Trophoblast cell (in vitro differentiated cells and primary cell): ENCODE results near the gene MBNL2.

ENCODE experiments used
- DNase-seq, 2 donors: peaks; one replicate each; pipeline ENCODE4 v3.0.0-alpha.2; 2016
- H2AFZ ChIP-seq: 2 replicates; pipeline ENCODE4 v1.6.1; 2013; ENCODE audit warnings: low read length, moderate library complexity, mild to moderate bottlenecking; ENCODE audit not compliant: insufficient read depth, poor library complexity
- H2AK5ac ChIP-seq: 2 replicates; pipeline ENCODE4 v1.6.1; 2013; ENCODE audit warnings: mild to moderate bottlenecking, low read length
- H2BK120ac ChIP-seq: 2 replicates; pipeline ENCODE4 v1.6.1; 2013; ENCODE audit warnings: low read length, mild to moderate bottlenecking, moderate library complexity; ENCODE audit not compliant: insufficient read depth, poor library complexity
- H2BK12ac ChIP-seq: 2 replicates; pipeline ENCODE4 v1.6.1; 2013; ENCODE audit warnings: mild to moderate bottlenecking, low read length, moderate library complexity
- H2BK5ac ChIP-seq: 2 replicates; pipeline ENCODE4 v1.6.1; 2013; ENCODE audit warnings: low read length, low read depth, moderate library complexity, mild to moderate bottlenecking; ENCODE audit not compliant: poor library complexity
- H3K14ac ChIP-seq: 2 replicates; pipeline ENCODE4 v1.6.1; 2013; ENCODE audit warnings: mild to moderate bottlenecking, low read length
- H3K18ac ChIP-seq: 2 replicates; pipeline ENCODE4 v1.6.1; 2013; ENCODE audit warnings: mild to moderate bottlenecking, low read length
- H3K23ac ChIP-seq: 2 replicates; pipeline ENCODE4 v1.6.1; 2013; ENCODE audit warnings: low read length
- H3K27ac ChIP-seq: 2 replicates; pipeline ENCODE4 v1.5.1; 2013; ENCODE audit warnings: low read depth, mild to moderate bottlenecking, inconsistent platforms, low read length, moderate library complexity
- H3K27me3 ChIP-seq: 2 replicates; pipeline ENCODE4 v1.6.1; 2013; ENCODE audit warnings: inconsistent platforms, mild to moderate bottlenecking, low read length, moderate library complexity; ENCODE audit not compliant: insufficient read depth
- H3K36me3 ChIP-seq, 2 experiments: 1 replicate in 1 of 2; 2 replicates in 1 of 2; pipeline ENCODE4 v1.6.1; 2013; ENCODE audit warnings: low read length in 2 of 2, mild to moderate bottlenecking in 2 of 2, moderate library complexity in 1 of 2; ENCODE audit not compliant: insufficient read depth in 2 of 2, control insufficient read depth in 1 of 2
- H3K4ac ChIP-seq: 2 replicates; pipeline ENCODE4 v1.6.1; 2013; ENCODE audit warnings: low read depth, mild to moderate bottlenecking, low read length, moderate library complexity
- H3K4me1 ChIP-seq, 2 experiments: 1 replicate in 1 of 2; 2 replicates in 1 of 2; pipeline ENCODE4 v1.6.1; 2013; ENCODE audit warnings: low read length in 2 of 2, mild to moderate bottlenecking in 2 of 2, moderate library complexity in 1 of 2; ENCODE audit not compliant: insufficient read depth in 2 of 2, control insufficient read depth in 1 of 2
- H3K4me2 ChIP-seq: 2 replicates; pipeline ENCODE4 v1.6.1; 2013; ENCODE audit warnings: inconsistent platforms, mild to moderate bottlenecking, low read length, moderate library complexity
- H3K4me3 ChIP-seq: 2 replicates; pipeline ENCODE4 v1.5.1; 2013; ENCODE audit warnings: mild to moderate bottlenecking, low read depth, low read length, inconsistent platforms
- H3K79me1 ChIP-seq: one replicate; pipeline ENCODE4 v1.6.1; 2013; ENCODE audit warnings: low read length
- H3K79me2 ChIP-seq: 2 replicates; pipeline ENCODE4 v1.6.1; 2013; ENCODE audit warnings: low read length, mild to moderate bottlenecking; ENCODE audit not compliant: control insufficient read depth, insufficient read depth, poor library complexity
- H3K9ac ChIP-seq: 2 replicates; pipeline ENCODE4 v1.6.1; 2013; ENCODE audit warnings: mild to moderate bottlenecking, low read length
- H3K9me3 ChIP-seq: 2 replicates; pipeline ENCODE4 v1.6.1; 2013; ENCODE audit warnings: low read depth, mild to moderate bottlenecking, control low read depth, inconsistent platforms, low read length; ENCODE audit not compliant: insufficient read depth
- H4K12ac ChIP-seq: 2 replicates; pipeline ENCODE4 v1.6.1; 2013; ENCODE audit warnings: low read depth, mild to moderate bottlenecking, low read length, moderate library complexity
- H4K8ac ChIP-seq: 2 replicates; pipeline ENCODE4 v1.6.1; 2013; ENCODE audit warnings: low read depth, mild to moderate bottlenecking, low read length, moderate library complexity
- H4K91ac ChIP-seq: one replicate; pipeline ENCODE4 v1.6.1; 2013; ENCODE audit warnings: low read depth, mild to moderate bottlenecking, low read length, moderate library complexity
- WGBS: extraction: QIAGEN DNeasy Blood & Tissue Kit; methylation state at CpG from one replicate; pipeline ENCODE4 v1.1.7; 2013; ENCODE audit warnings: missing lambda C conversion rate; ENCODE audit not compliant: insufficient read length, insufficient coverage; ENCODE audit errors: extremely low coverage; 5-methylcytosine and 5-hydroxymethylcytosine counted together

Gene MBNL2

DNA sequence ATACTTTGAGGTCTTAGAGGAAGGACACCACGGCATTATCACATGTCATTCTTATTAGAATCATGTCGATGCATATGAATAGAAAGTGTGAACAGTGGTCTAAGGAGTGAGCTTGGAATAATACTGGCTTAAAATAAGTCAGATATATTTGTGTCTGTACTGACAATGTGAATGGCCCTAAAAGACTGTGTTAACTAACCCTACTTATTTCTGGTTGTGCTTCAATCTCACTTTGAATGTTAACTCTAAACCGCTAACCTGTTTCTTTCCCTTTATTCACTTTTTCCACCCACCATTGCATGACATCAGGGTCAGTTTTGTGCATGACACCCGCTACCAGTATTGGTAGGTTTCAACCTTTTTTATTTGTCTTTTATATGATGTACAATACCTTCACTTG is 142.7 kb downstream of the MBNL2 start:
- Histone ChIP-seq H3K4me3 (no peak overlapping the region), H3K4me2 (no peak overlapping the region), H2AFZ (no peak overlapping the region), H3K79me1 (no peaks in the 10 kb centered on the region), H3K4ac (no peak overlapping the region), H3K18ac (no peak overlapping the region), H4K91ac (no peak overlapping the region), H2AK5ac (no peak overlapping the region), H3K4me1 (no peaks in the 10 kb centered on the region), H3K36me3 (peaks cover 13 to 35% of the 10 kb centered on the region in 2 experiments), H4K8ac (no peak overlapping the region), H3K23ac (no peak overlapping the region), H3K14ac (no peak overlapping the region), H4K12ac (no peak overlapping the region), H3K27me3 (no peaks in the 10 kb centered on the region), H2BK5ac (no peak overlapping the region), H2BK12ac (no peak overlapping the region), H2BK120ac (no peak overlapping the region), H3K9ac (no peak overlapping the region), H3K9me3 (no peaks in the 10 kb centered on the region), H3K27ac (no peak overlapping the region), H3K79me2 (no peaks in the 10 kb centered on the region)
- DNase-seq: no peak
- no CpG with 5 or more reads among the region's 4 CpGs for WGBS

GRCh38 chr13:97366172-97366688 is 144.1 kb downstream of the MBNL2 start:
- Histone ChIP-seq H3K9me3 (no peaks in the 10 kb centered on the region), H2BK12ac (no peak overlapping the region), H3K79me1 (no peaks in the 10 kb centered on the region), H3K4me3 (peak overlapping the region; percentile 26), H3K4me1 (no peaks in the 10 kb centered on the region), H3K4me2 (no peak overlapping the region), H2BK5ac (no peak overlapping the region), H3K9ac (no peak overlapping the region), H3K18ac (no peak overlapping the region), H2AK5ac (no peak overlapping the region), H2BK120ac (no peak overlapping the region), H3K27ac (no peak overlapping the region), H3K14ac (no peak overlapping the region), H4K12ac (no peak overlapping the region), H4K91ac (no peak overlapping the region), H3K27me3 (no peaks in the 10 kb centered on the region), H3K4ac (no peak overlapping the region), H4K8ac (no peak overlapping the region), H3K23ac (no peak overlapping the region), H3K36me3 (peaks cover 16 to 30% of the 10 kb centered on the region in 2 experiments), H3K79me2 (no peaks in the 10 kb centered on the region), H2AFZ (no peak overlapping the region)
- WGBS: no CpG with 5 or more reads among the region's 5 CpGs
- DNase-seq: no peak

GRCh38 chr13:97367016-97367822 is 145.1 kb downstream of the MBNL2 start:
- Histone ChIP-seq H2AFZ (no peak overlapping the region), H2BK12ac (no peak overlapping the region), H4K12ac (no peak overlapping the region), H4K91ac (no peak overlapping the region), H3K9me3 (no peaks in the 10 kb centered on the region), H3K18ac (no peak overlapping the region), H3K4me2 (no peak overlapping the region), H3K79me1 (no peaks in the 10 kb centered on the region), H2AK5ac (no peak overlapping the region), H2BK120ac (no peak overlapping the region), H3K14ac (no peak overlapping the region), H3K79me2 (no peaks in the 10 kb centered on the region), H3K36me3 (peaks cover 18 to 33% of the 10 kb centered on the region in 2 experiments), H3K4me1 (no peaks in the 10 kb centered on the region), H3K4ac (no peak overlapping the region), H4K8ac (no peak overlapping the region), H3K27ac (no peak overlapping the region), H3K27me3 (no peaks in the 10 kb centered on the region), H2BK5ac (no peak overlapping the region), H3K9ac (no peak overlapping the region), H3K23ac (no peak overlapping the region), H3K4me3 (no peak overlapping the region)
- DNase-seq: peak; percentile 60 to 67
- WGBS: no CpG with 5 or more reads among the region's 15 CpGs

DNA sequence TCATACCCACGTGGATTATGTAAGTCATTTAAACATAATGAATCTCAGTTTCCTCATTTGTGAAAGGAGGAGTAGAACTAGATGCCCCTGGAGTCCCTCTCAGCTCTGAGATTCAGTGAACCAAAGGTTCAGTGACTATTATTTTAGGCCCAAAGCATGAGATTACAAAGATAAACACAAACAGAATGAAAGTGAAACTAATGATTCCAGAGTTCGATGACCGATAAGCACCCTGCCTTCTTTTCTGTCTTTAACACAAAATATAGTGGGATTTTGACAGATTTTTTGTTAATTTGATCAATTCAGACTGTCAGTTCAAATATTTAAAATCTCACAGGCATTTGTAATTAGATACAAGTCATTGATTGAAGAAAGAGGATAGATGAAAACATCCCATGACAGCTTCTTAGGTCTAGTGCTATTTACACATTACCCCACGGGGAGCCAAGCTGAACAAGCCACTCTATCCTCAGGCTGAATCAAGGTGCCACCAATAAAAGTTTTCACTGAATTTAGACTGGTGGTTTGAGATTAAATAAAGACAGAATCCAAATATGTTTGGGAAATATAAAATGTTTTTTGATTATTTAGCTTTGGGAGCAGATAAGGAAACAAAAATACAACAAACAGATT is 147.2 kb downstream of the MBNL2 start:
- no peak overlapping the region for H2AK5ac ChIP-seq
- H3K4me2 ChIP-seq: no peak overlapping the region
- H2BK120ac ChIP-seq: no peak overlapping the region
- no peak overlapping the region for H3K18ac ChIP-seq
- no peak overlapping the region for H3K23ac ChIP-seq
- no peak overlapping the region for H2BK5ac ChIP-seq
- H3K9ac ChIP-seq: no peak overlapping the region
- H4K91ac ChIP-seq: no peak overlapping the region
- no peaks in the 10 kb centered on the region for H3K79me2 ChIP-seq
- no peak for DNase-seq
- no peaks in the 10 kb centered on the region for H3K9me3 ChIP-seq
- peaks cover 21 to 28% of the 10 kb centered on the region in 2 experiments for H3K36me3 ChIP-seq
- no peak overlapping the region for H4K8ac ChIP-seq
- no peaks in the 10 kb centered on the region for H3K79me1 ChIP-seq
- H3K4ac ChIP-seq: no peak overlapping the region
- H3K14ac ChIP-seq: no peak overlapping the region
- no CpG with 5 or more reads among the region's 4 CpGs for WGBS
- H3K27ac ChIP-seq: no peak overlapping the region
- no peak overlapping the region for H3K4me3 ChIP-seq
- no peaks in the 10 kb centered on the region for H3K4me1 ChIP-seq
- no peaks in the 10 kb centered on the region for H3K27me3 ChIP-seq
- H2AFZ ChIP-seq: no peak overlapping the region
- H2BK12ac ChIP-seq: no peak overlapping the region
- no peak overlapping the region for H4K12ac ChIP-seq
